ENCODE data around the gene TNP1. TPM values are rescaled to one million over a fixed set of nuclear protein-coding genes. Genes with fewer than 3 reads are reported as not detected.

Gene TNP1
- polyA plus RNA-seq, 1 donor from 2014 or later: not detected

DNA sequence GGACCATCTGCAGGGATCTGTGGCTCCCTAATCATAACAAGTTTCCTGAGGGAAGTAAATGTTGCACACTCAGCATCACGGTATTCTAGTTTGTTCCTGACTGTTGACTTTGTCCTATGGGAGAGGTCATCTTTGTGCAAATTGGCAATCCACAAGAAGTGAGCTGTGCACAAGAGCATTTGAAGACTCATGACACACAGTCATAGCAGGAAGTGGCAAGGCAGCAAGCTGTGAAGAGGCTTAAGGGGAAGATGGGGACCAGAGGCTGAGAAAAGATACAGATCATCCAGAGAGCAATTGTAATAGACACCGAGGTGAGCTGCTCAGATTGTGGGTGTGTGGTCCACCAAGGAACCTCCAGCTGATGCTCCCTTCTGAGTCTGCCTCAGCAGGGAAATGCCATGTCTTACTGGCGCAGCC is 2.7 kb downstream of the TNP1 start:
- H3K4me3 ChIP-seq (ENCODE audit: low read length): no peak overlapping the region
- no peak overlapping the region for H3K27ac ChIP-seq (ENCODE audit: low read length)
- no peak overlapping the region for H3K4me2 ChIP-seq (ENCODE audit: low read length)
- no peaks in the 10 kb centered on the region for H4K20me1 ChIP-seq (ENCODE audit: insufficient read depth)
- no peaks in the 10 kb centered on the region for H3K9me3 ChIP-seq (ENCODE audit: low read length)
- no peaks in the 10 kb centered on the region for H3K27me3 ChIP-seq (ENCODE audit: insufficient read depth, low read depth, low read length)
- H3K79me2 ChIP-seq (replicated peaks; ENCODE audit: insufficient read depth, low read length): no peaks in the 10 kb centered on the region
- no peak overlapping the region for H2AFZ ChIP-seq (ENCODE audit: low read depth, low read length)
- TF ChIP-seq POLR2AphosphoS5 (IDR thresholded peaks at IDR 0.05): no peak
- H3F3A ChIP-seq (ENCODE audit: insufficient read depth, low read length, poor library complexity, severe bottlenecking): no peaks in the 10 kb centered on the region
- H3K36me3 ChIP-seq (ENCODE audit: insufficient read depth, low read length): no peaks in the 10 kb centered on the region
- H3K9ac ChIP-seq (ENCODE audit: low read length): no peak overlapping the region
- H3K9me2 ChIP-seq (ENCODE audit: insufficient read depth, low read length): no peaks in the 10 kb centered on the region

DNA sequence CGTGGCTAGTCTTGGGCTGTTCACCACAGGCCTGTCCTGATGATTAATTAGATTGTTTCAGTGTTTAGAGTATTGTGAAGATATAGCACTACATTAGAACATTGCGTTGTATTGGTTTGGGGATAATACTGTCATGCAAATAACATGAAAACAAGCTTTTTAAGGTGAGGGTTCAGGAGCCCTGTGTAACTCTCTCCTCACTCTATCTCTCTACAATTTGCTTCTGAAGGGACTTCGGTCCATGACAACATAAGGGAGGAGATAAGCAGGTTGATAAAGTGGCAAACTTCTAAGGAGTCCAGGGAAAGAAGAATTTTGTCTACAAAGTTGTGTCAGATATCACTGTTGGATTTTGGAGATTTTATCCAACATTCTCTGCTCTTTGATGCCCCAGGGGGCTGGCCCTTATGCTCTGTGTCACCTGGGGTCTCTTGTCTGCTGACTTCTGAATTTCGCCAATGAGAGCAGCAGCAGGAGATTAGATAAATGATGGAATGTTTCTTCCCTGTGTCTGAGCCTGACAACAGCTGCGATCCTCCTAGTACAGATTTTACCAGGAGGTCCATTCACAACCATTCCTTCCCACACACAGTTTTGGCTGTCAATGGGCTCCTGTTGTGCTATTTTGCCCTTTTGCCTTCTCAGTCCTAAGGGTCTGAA is 3.3 kb downstream of the TNP1 start:
- Histone ChIP-seq H2AFZ (ENCODE audit: low read depth, low read length) (no peak overlapping the region), H3K4me2 (ENCODE audit: low read length) (no peak overlapping the region), H3K9ac (ENCODE audit: low read length) (no peak overlapping the region), H3K27me3 (ENCODE audit: insufficient read depth, low read depth, low read length) (no peaks in the 10 kb centered on the region), H3K27ac (ENCODE audit: low read length) (no peak overlapping the region), H3F3A (ENCODE audit: insufficient read depth, low read length, poor library complexity, severe bottlenecking) (no peaks in the 10 kb centered on the region), H3K9me3 (ENCODE audit: low read length) (no peaks in the 10 kb centered on the region), H3K79me2 (replicated peaks; ENCODE audit: insufficient read depth, low read length) (no peaks in the 10 kb centered on the region), H4K20me1 (ENCODE audit: insufficient read depth) (no peaks in the 10 kb centered on the region), H3K4me3 (ENCODE audit: low read length) (no peak overlapping the region), H3K36me3 (ENCODE audit: insufficient read depth, low read length) (no peaks in the 10 kb centered on the region), H3K9me2 (ENCODE audit: insufficient read depth, low read length) (no peaks in the 10 kb centered on the region)
- TF ChIP-seq MXI1 (conservative IDR thresholded peaks at IDR 0.05; ENCODE audit: poor library complexity, severe bottlenecking) (no peak), EP300 (conservative IDR thresholded peaks at IDR 0.05; ENCODE audit: poor library complexity, severe bottlenecking) (no peak), POLR2AphosphoS5 (IDR thresholded peaks at IDR 0.05) (no peak), EZH2 (IDR thresholded peaks at IDR 0.05; ENCODE audit: borderline replicate concordance, insufficient read depth, low read length, poor library complexity, severe bottlenecking) (no peak), TAF1 (IDR thresholded peaks at IDR 0.05; ENCODE audit: low read depth) (no peak), RAD21 (conservative IDR thresholded peaks at IDR 0.05) (no peak), SMC3 (conservative IDR thresholded peaks at IDR 0.05; ENCODE audit: poor library complexity) (no peak)
- TF ChIP-seq, protein P1, sequence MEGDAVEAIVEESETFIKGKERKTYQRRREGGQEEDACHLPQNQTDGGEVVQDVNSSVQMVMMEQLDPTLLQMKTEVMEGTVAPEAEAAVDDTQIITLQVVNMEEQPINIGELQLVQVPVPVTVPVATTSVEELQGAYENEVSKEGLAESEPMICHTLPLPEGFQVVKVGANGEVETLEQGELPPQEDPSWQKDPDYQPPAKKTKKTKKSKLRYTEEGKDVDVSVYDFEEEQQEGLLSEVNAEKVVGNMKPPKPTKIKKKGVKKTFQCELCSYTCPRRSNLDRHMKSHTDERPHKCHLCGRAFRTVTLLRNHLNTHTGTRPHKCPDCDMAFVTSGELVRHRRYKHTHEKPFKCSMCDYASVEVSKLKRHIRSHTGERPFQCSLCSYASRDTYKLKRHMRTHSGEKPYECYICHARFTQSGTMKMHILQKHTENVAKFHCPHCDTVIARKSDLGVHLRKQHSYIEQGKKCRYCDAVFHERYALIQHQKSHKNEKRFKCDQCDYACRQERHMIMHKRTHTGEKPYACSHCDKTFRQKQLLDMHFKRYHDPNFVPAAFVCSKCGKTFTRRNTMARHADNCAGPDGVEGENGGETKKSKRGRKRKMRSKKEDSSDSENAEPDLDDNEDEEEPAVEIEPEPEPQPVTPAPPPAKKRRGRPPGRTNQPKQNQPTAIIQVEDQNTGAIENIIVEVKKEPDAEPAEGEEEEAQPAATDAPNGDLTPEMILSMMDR (IDR thresholded peaks at IDR 0.05; ENCODE audit: poor library complexity, severe bottlenecking): no peak
- TF ChIP-seq, protein P2, sequence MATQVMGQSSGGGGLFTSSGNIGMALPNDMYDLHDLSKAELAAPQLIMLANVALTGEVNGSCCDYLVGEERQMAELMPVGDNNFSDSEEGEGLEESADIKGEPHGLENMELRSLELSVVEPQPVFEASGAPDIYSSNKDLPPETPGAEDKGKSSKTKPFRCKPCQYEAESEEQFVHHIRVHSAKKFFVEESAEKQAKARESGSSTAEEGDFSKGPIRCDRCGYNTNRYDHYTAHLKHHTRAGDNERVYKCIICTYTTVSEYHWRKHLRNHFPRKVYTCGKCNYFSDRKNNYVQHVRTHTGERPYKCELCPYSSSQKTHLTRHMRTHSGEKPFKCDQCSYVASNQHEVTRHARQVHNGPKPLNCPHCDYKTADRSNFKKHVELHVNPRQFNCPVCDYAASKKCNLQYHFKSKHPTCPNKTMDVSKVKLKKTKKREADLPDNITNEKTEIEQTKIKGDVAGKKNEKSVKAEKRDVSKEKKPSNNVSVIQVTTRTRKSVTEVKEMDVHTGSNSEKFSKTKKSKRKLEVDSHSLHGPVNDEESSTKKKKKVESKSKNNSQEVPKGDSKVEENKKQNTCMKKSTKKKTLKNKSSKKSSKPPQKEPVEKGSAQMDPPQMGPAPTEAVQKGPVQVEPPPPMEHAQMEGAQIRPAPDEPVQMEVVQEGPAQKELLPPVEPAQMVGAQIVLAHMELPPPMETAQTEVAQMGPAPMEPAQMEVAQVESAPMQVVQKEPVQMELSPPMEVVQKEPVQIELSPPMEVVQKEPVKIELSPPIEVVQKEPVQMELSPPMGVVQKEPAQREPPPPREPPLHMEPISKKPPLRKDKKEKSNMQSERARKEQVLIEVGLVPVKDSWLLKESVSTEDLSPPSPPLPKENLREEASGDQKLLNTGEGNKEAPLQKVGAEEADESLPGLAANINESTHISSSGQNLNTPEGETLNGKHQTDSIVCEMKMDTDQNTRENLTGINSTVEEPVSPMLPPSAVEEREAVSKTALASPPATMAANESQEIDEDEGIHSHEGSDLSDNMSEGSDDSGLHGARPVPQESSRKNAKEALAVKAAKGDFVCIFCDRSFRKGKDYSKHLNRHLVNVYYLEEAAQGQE (IDR thresholded peaks at IDR 0.05; ENCODE audit: borderline replicate concordance): no peak

Data from neural cell (in vitro differentiated cells).